ENCODE data around the gene CSPG4. TPM values are rescaled to one million over a fixed set of nuclear protein-coding genes. Genes with fewer than 3 reads are reported as not detected.
A peak's percentile ranks its signal among the peaks of the same experiment; 100 is the strongest.

Gene CSPG4
- total RNA-seq, 3 donors from 2014 or later, result 6.3 to 42.9 (median 17.0) TPM

- intact Hi-C loops (cut with DNase I; ENCODE audit: low total_unique reads), result no loop called here
- no peak overlapping the region for H3K4me3 ChIP-seq
- no peaks in the 10 kb centered on the region for H3K36me3 ChIP-seq
- no peak overlapping the region for H3K27ac ChIP-seq
- H3K9me3 ChIP-seq, result no peaks in the 10 kb centered on the region
- peaks cover 5 to 6% of the 10 kb centered on the region in 2 donors for H3K4me1 ChIP-seq
- no peak for TF ChIP-seq POLR2AphosphoS5 (IDR thresholded peaks at IDR 0.05)
- no peak for TF ChIP-seq CTCF (IDR thresholded peaks at IDR 0.05)
- TF ChIP-seq POLR2A (IDR thresholded peaks at IDR 0.05), result no peak
- peak in 1 of 2 donors; percentile 42 for DNase-seq (ENCODE audit: low spot score in 2 of 2)
- H3K27me3 ChIP-seq, result no peaks in the 10 kb centered on the region
Measured at GRCh38 chr15:75725006-75725718, 12.5 kb upstream of the CSPG4 start.

GRCh38 chr15:75723847-75724660 is 11.4 kb upstream of the CSPG4 start:
- H3K4me1 ChIP-seq, result peaks cover 5 to 6% of the 10 kb centered on the region in 2 donors
- H3K4me3 ChIP-seq, result peak overlapping the region in 1 of 3 donors; percentile 12
- TF ChIP-seq CTCF (IDR thresholded peaks at IDR 0.05), result no peak
- peak in 1 of 3 donors; percentile 42 for TF ChIP-seq POLR2AphosphoS5 (IDR thresholded peaks at IDR 0.05)
- TF ChIP-seq POLR2A (IDR thresholded peaks at IDR 0.05), result no peak
- H3K36me3 ChIP-seq, result no peaks in the 10 kb centered on the region
- DNase-seq (ENCODE audit: low spot score in 2 of 2), result peak; percentile 88 to 92
- H3K9me3 ChIP-seq, result no peaks in the 10 kb centered on the region
- H3K27ac ChIP-seq, result peak overlapping the region; percentile 80 to 82
- intact Hi-C loops (cut with DNase I; ENCODE audit: low total_unique reads), result no loop called here
- H3K27me3 ChIP-seq, result no peaks in the 10 kb centered on the region

- H3K36me3 ChIP-seq, result no peaks in the 10 kb centered on the region
- H3K9me3 ChIP-seq, result no peaks in the 10 kb centered on the region
- no peaks in the 10 kb centered on the region for H3K27me3 ChIP-seq
- TF ChIP-seq CTCF (IDR thresholded peaks at IDR 0.05) (no peak), POLR2A (IDR thresholded peaks at IDR 0.05) (no peak), POLR2AphosphoS5 (IDR thresholded peaks at IDR 0.05) (no peak)
- peak overlapping the region in 1 of 3 donors; percentile 12 for H3K4me3 ChIP-seq
- intact Hi-C loops (cut with DNase I; ENCODE audit: low total_unique reads), result no loop called here
- DNase-seq (ENCODE audit: low spot score in 2 of 2), result no peak
- H3K27ac ChIP-seq, result peak overlapping the region; percentile 80 to 82
- peaks cover 5 to 6% of the 10 kb centered on the region in 2 donors for H3K4me1 ChIP-seq
Measured at GRCh38 chr15:75723171-75723846, 10.7 kb upstream of the CSPG4 start.

GRCh38 chr15:75721923-75722870 is 9.5 kb upstream of the CSPG4 start:
- intact Hi-C loops (cut with DNase I; ENCODE audit: low total_unique reads), result no loop called here
- TF ChIP-seq POLR2A (IDR thresholded peaks at IDR 0.05), result no peak
- TF ChIP-seq CTCF (IDR thresholded peaks at IDR 0.05), result no peak
- TF ChIP-seq POLR2AphosphoS5 (IDR thresholded peaks at IDR 0.05), result no peak
- Histone ChIP-seq H3K4me1 (peaks cover 5 to 6% of the 10 kb centered on the region in 2 donors), H3K9me3 (no peaks in the 10 kb centered on the region), H3K36me3 (no peaks in the 10 kb centered on the region), H3K4me3 (no peak overlapping the region), H3K27me3 (no peaks in the 10 kb centered on the region), H3K27ac (peak overlapping the region in 1 of 2 donors; percentile 80)
- no peak for DNase-seq (ENCODE audit: low spot score in 2 of 2)

Measured in breast epithelium (tissue), 4 donors.